NCI-H774 (cell line): ENCODE measurements around the gene SMYD3.

Source experiments
- DNase-seq: peaks from one replicate; lab custom pipeline; 2025; lab: John Stamatoyannopoulos, UW

Gene SMYD3

GRCh38 chr1:246275036-246275435 lies 232.0 kb downstream of the SMYD3 start:
- DNase-seq: no peak

- no peak for DNase-seq
Measured at GRCh38 chr1:246274186-246274585, 232.9 kb downstream of the SMYD3 start.

- no peak for DNase-seq
Measured at GRCh38 chr1:246271516-246271915, 235.6 kb downstream of the SMYD3 start.

- no peak for DNase-seq
Measured at GRCh38 chr1:246270236-246270635, 236.8 kb downstream of the SMYD3 start.

GRCh38 chr1:246269466-246269865 lies 237.6 kb downstream of the SMYD3 start:
- DNase-seq: no peak

- DNase-seq: no peak
Measured at GRCh38 chr1:246267896-246268295, 239.2 kb downstream of the SMYD3 start.

GRCh38 chr1:246267426-246267825 lies 239.7 kb downstream of the SMYD3 start:
- DNase-seq: no peak

- DNase-seq: no peak
Measured at GRCh38 chr1:246265481-246265880, 241.6 kb downstream of the SMYD3 start.

GRCh38 chr1:246262281-246262680 lies 244.8 kb downstream of the SMYD3 start:
- no peak for DNase-seq

- DNase-seq: no peak
Measured at GRCh38 chr1:246261639-246262038, 245.4 kb downstream of the SMYD3 start.

GRCh38 chr1:246258250-246258649 lies 248.8 kb downstream of the SMYD3 start:
- DNase-seq: no peak

- no peak for DNase-seq
Measured at GRCh38 chr1:246255773-246256172, 251.3 kb downstream of the SMYD3 start.

GRCh38 chr1:246254854-246255253 lies 252.2 kb downstream of the SMYD3 start:
- no peak for DNase-seq

- no peak for DNase-seq
Measured at GRCh38 chr1:246246430-246246829, 260.6 kb downstream of the SMYD3 start.

- no peak for DNase-seq
Measured at GRCh38 chr1:246245541-246245940, 261.5 kb downstream of the SMYD3 start.

- DNase-seq: no peak
Measured at GRCh38 chr1:246232126-246232525, 275.0 kb downstream of the SMYD3 start.

- DNase-seq: no peak
Measured at GRCh38 chr1:246226041-246226440, 281.0 kb downstream of the SMYD3 start.

- no peak for DNase-seq
Measured at GRCh38 chr1:246221485-246222255, 285.4 kb downstream of the SMYD3 start.

GRCh38 chr1:246220495-246221065 lies 286.5 kb downstream of the SMYD3 start:
- no peak for DNase-seq

GRCh38 chr1:246219508-246220030 lies 287.5 kb downstream of the SMYD3 start:
- DNase-seq: peak; percentile 92

- DNase-seq: no peak
Measured at GRCh38 chr1:246218686-246219085, 288.4 kb downstream of the SMYD3 start.

- DNase-seq: no peak
Measured at GRCh38 chr1:246216906-246217305, 290.2 kb downstream of the SMYD3 start.

- no peak for DNase-seq
Measured at GRCh38 chr1:246215510-246215903, 291.6 kb downstream of the SMYD3 start.
